Esophagus squamous epithelium (tissue), 5 donors: ENCODE data around the gene RCSD1. TPM values are rescaled to one million over a fixed set of nuclear protein-coding genes. Genes with fewer than 3 reads are reported as not detected.

Source experiments
- DNase-seq: peaks from one replicate; lab custom pipeline; 2025; lab: John Stamatoyannopoulos, UW
- H3K27ac ChIP-seq, 4 donors: fragments of 200-600 bp; sonication (generic); one replicate each; pipeline ENCODE4 v1.5.1; 2016 to 2019; ENCODE audit warnings: mild to moderate bottlenecking in 1 of 4
- H3K27me3 ChIP-seq, 4 donors: fragments of 200-600 bp; sonication (generic); 1 replicate in 3 of 4; 2 replicates in 1 of 4; pipeline versions ENCODE4 v1.5.1 to v1.6.0; 2017 to 2021; ENCODE audit warnings: antibody characterized with exemption in 1 of 4
- H3K36me3 ChIP-seq, 3 donors: fragments of 200-600 bp; sonication (generic); one replicate each; pipeline ENCODE4 v1.5.1; 2016 to 2019
- H3K4me1 ChIP-seq, 3 donors: fragments of 200-600 bp; sonication (generic); one replicate each; pipeline ENCODE4 v1.5.1; 2017 to 2019
- H3K4me3 ChIP-seq, 4 donors: fragments of 200-600 bp; sonication (generic); 1 replicate in 3 of 4; 2 replicates in 1 of 4; pipeline ENCODE4 v1.5.1; 2016 to 2019; ENCODE audit warnings: mild to moderate bottlenecking in 2 of 4, moderate library complexity in 1 of 4
- H3K9me3 ChIP-seq, 3 donors: fragments of 200-600 bp; sonication (generic); one replicate each; pipeline ENCODE4 v1.5.1; 2016 to 2019
- POLR2A ChIP-seq, 4 donors: fragments of 450-650 bp; IDR thresholded peaks; one replicate each; pipeline ENCODE4 v1.6.1; 2017; ENCODE audit warnings: antibody characterized with exemption in 4 of 4, mild to moderate bottlenecking in 4 of 4, moderate library complexity in 3 of 4
- WGBS, 2 donors: methylation state at CpG; one replicate each; pipeline ENCODE4 v1.1.5; 2018; 5-methylcytosine and 5-hydroxymethylcytosine counted together
- intact Hi-C: fragments of 100-400 bp; cut with DNase I; formaldehyde crosslinking; loops from one replicate; pipeline ENCODE4 v1.15.0; 2022
- total RNA-seq, 4 donors: library from RNA; depleted of rRNA; stranded (reverse); fragments of >200 nt; gene quantifications; one replicate each; pipeline ENCODE4 v1.1.0, GENCODE V29; 2016
- TF ChIP-seq, protein P1 (sequence below), 6 experiments: fragments of 450-650 bp in 4 of 6; fragments of 200-600 bp in 2 of 6; sonication (generic) in 2 of 6; IDR thresholded peaks; one replicate each; pipeline ENCODE4 v1.5.1; 2016 to 2019; ENCODE audit warnings: antibody characterized with exemption in 6 of 6, mild to moderate bottlenecking in 4 of 6, moderate library complexity in 4 of 6
- donor health status: DM: yes; HTN: yes; CAD: no.

Gene RCSD1
- total RNA-seq, 4 donors from 2014 or later, result 1.2 to 17.7 (median 3.4) TPM

DNA sequence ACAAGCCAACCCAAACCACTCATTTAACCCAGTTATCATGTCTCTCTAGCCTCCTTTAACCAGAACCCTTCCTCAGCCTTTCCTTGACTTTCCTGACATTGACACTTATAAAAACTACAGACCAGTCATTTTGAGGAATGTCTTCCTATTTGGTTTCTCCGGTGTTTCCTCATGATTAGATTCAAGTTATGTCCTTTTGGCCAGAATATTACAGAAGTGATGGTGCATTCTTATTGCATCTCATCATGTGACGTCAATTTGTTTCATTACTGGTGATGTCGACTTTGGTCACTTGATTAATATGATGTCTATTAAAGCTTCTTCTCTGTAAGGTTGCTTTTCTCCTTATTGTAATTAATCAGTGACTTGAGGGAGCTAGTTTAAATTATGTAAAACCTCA is 6.1 kb upstream of the RCSD1 start:
- DNase-seq, result no peak
- H3K27ac ChIP-seq, result no peak overlapping the region
- intact Hi-C loops, result no loop called here

DNA sequence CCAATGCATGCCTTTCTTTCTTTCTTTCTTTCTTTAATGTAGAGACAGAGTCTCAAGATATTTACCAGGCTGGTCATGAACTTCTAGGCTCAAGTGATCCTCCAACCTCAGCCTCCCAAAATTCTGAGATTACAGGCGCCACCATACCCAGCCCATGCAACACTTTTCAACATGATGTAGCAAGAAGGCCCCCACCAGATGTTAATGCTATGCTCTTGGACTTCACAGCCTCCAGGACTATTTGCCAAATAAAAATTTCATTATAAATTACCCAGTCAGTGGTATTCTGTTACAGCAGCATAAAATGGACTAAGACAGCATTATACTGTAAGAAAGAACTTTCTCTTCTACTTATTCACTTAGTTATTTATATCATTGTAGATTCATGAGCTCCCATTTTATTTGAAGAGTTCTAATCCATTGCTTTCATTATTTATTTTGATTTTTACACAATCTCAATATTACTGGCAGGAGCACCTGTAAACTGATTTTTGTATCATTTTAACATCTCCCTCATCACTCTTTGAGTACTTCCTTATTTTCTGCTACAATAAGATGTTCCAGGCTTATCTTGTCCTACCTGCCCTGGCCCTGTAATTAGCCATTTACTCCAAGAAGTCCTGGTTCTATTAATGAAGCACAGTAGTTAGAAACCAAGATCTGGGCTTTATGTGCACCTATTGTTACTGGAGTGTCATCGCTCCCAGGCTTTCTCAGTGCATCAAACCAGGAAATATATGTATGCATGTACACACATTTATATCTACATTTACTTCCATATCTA is 4.8 kb upstream of the RCSD1 start:
- no peak overlapping the region for H3K4me3 ChIP-seq
- no peak overlapping the region for H3K27ac ChIP-seq
- H3K27me3 ChIP-seq, result peaks cover 0 to 16% (median 0%) of the 10 kb centered on the region in 4 donors
- DNase-seq, result no peak
- TF ChIP-seq, protein P1, sequence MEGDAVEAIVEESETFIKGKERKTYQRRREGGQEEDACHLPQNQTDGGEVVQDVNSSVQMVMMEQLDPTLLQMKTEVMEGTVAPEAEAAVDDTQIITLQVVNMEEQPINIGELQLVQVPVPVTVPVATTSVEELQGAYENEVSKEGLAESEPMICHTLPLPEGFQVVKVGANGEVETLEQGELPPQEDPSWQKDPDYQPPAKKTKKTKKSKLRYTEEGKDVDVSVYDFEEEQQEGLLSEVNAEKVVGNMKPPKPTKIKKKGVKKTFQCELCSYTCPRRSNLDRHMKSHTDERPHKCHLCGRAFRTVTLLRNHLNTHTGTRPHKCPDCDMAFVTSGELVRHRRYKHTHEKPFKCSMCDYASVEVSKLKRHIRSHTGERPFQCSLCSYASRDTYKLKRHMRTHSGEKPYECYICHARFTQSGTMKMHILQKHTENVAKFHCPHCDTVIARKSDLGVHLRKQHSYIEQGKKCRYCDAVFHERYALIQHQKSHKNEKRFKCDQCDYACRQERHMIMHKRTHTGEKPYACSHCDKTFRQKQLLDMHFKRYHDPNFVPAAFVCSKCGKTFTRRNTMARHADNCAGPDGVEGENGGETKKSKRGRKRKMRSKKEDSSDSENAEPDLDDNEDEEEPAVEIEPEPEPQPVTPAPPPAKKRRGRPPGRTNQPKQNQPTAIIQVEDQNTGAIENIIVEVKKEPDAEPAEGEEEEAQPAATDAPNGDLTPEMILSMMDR (IDR thresholded peaks at IDR 0.05), result no peak
- TF ChIP-seq POLR2A (IDR thresholded peaks at IDR 0.05), result no peak
- H3K9me3 ChIP-seq, result no peaks in the 10 kb centered on the region
- intact Hi-C loops, result no loop called here
- no peaks in the 10 kb centered on the region for H3K36me3 ChIP-seq
- 94 to 100% methylated on average over 2 of the region's 2 CpGs for WGBS, 2 donors
- peaks cover 6 to 27% (median 10%) of the 10 kb centered on the region in 3 donors for H3K4me1 ChIP-seq

More for the DNA sequence above, 6.1 kb upstream of the RCSD1 start:
- Histone ChIP-seq H3K27me3 (peaks cover 0 to 3% (median 0%) of the 10 kb centered on the region in 4 donors), H3K9me3 (no peaks in the 10 kb centered on the region), H3K36me3 (no peaks in the 10 kb centered on the region), H3K4me3 (no peak overlapping the region), H3K4me1 (peaks cover 0 to 18% (median 3%) of the 10 kb centered on the region in 3 donors)
- WGBS, 2 donors, result 63 to 69% methylated on average over 3 of the region's 3 CpGs
- no peak for TF ChIP-seq POLR2A (IDR thresholded peaks at IDR 0.05)
- TF ChIP-seq, protein P1 (IDR thresholded peaks at IDR 0.05), result no peak

DNA sequence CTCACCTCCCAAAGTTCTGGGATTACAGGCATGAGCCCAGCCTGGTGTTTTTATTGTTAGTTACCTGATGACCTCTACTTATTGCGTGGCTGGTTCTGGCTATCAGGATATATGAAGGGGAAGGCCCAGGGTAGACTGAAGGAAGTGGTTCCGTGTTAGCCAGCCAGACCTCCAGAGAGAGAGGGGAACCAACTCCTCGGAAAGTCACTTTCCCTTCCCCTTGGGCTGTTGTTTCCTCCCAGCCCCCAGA is 2.5 kb upstream of the RCSD1 start:
- peak in 1 of 4 donors; percentile 22 for TF ChIP-seq POLR2A (IDR thresholded peaks at IDR 0.05)
- TF ChIP-seq, protein P1 (IDR thresholded peaks at IDR 0.05), result no peak
- H3K4me3 ChIP-seq, result no peak overlapping the region
- H3K36me3 ChIP-seq, result no peaks in the 10 kb centered on the region
- intact Hi-C loops, result no loop called here
- DNase-seq, result no peak
- no peaks in the 10 kb centered on the region for H3K9me3 ChIP-seq
- H3K4me1 ChIP-seq, result peaks cover 6 to 39% (median 10%) of the 10 kb centered on the region in 3 donors
- peak overlapping the region; percentile 0 to 95 (median 68) for H3K27ac ChIP-seq
- WGBS, 2 donors, result 89% methylated on average over 3 of the region's 3 CpGs; no CpG with 5 or more reads in 1 of the 2 donors
- H3K27me3 ChIP-seq, result peaks cover 0 to 27% (median 0%) of the 10 kb centered on the region in 4 donors

DNA sequence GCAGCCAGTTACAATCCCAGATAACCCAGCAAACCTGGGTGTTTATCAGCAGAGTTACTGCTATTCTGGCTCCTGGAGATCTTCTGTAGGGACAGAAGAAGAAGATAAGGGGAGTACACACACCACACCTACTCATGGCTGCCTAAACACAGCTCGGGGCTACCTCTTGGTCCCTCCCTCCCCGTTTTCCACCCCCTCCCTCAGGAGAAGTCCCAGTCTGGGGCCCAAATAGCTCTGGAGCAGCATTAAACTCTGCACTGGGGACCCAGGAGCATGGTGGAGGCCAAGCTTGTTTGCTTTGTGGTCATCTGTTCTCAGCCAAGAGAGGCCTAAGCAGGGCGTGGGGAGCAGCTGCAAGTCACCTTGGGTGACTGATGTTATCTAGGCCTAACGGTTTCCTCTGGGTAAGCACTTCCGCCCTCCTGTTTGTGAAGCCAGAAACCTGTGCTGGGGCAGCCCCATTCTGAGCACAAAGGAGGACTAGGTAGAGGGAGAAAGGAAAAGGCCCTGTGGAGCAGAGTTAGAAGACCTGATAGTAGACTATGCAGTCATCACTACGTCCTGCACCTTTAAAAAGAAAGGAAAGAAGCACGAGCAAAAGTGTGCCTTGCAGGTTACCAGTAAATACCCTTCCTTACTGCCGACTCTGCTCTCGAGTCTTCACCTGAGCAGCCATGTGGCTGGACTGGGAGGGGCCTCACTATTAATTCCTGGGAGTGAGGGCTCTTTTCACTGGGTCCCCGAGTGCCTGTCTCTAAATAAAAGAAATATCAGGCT is 2.0 kb upstream of the RCSD1 start:
- Histone ChIP-seq H3K4me1 (peaks cover 6 to 39% (median 10%) of the 10 kb centered on the region in 3 donors), H3K36me3 (no peaks in the 10 kb centered on the region), H3K27me3 (peaks cover 0 to 27% (median 0%) of the 10 kb centered on the region in 4 donors), H3K27ac (peak overlapping the region; percentile 77 to 95 (median 86)), H3K9me3 (no peaks in the 10 kb centered on the region), H3K4me3 (no peak overlapping the region)
- TF ChIP-seq, protein P1 (IDR thresholded peaks at IDR 0.05), result no peak
- TF ChIP-seq POLR2A (IDR thresholded peaks at IDR 0.05), result peak in 1 of 4 donors; percentile 53
- DNase-seq, result no peak
- intact Hi-C loops, result no loop called here
- 49 to 59% methylated on average over 7 to 8 of the region's 10 CpGs for WGBS, 2 donors
